ENCODE results near the gene B3GNT8. TPM values are rescaled to one million over a fixed set of nuclear protein-coding genes. Genes with fewer than 3 reads are reported as not detected.
A peak's percentile ranks its signal among the peaks of the same experiment; 100 is the strongest.

Gene B3GNT8
- total and polyA plus RNA-seq, 9 donors: 0.51 to 2.2 (median 1.2) TPM; not detected in 1

DNA sequence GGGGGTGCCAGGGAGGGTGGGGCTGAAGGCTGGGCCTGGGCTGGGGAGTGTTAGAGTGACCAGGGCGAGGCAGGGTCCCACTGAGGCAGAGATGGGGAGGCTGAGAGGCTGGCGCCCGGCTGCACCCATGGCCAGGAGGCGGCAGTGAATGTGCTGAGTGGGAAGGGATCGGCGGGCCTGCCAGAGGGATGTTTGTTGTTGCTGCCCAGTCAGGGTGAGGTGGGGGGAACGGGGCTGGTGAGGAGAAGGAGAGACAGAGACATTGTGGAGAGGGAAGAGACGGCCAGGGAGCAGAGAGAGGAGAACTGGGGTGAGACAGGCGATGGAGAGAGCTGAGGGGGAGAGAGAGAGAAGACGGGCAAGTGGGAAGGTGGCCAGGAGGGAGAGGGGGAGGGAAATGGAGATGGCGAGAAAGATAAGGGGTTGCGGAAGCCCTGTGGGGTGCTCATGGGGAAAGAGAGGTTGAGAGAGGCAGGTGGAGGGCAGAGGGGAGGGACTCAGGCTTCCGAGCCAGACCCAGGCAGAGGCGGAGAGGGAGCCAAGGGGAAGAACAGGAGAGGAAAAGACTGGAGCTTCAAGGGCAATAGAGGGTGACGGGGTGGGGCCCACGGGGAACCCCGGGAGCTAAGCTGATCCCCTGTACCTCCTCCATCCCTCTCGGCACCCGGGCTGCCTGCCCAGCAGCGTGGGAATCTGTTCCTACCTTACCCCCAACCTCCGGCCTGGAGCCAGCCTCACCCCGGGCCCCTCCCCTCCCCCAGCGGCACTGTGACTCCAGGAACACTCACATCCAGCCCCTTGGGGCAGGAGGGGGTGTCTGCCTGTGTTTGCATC is 690 bp upstream of the B3GNT8 start:
- peak overlapping the region; percentile 54 for H3K4me3 ChIP-seq
- intact Hi-C loops (cut with DNase I): no loop called here
- no peaks in the 10 kb centered on the region for H3K9me3 ChIP-seq
- TF ChIP-seq, protein P1, sequence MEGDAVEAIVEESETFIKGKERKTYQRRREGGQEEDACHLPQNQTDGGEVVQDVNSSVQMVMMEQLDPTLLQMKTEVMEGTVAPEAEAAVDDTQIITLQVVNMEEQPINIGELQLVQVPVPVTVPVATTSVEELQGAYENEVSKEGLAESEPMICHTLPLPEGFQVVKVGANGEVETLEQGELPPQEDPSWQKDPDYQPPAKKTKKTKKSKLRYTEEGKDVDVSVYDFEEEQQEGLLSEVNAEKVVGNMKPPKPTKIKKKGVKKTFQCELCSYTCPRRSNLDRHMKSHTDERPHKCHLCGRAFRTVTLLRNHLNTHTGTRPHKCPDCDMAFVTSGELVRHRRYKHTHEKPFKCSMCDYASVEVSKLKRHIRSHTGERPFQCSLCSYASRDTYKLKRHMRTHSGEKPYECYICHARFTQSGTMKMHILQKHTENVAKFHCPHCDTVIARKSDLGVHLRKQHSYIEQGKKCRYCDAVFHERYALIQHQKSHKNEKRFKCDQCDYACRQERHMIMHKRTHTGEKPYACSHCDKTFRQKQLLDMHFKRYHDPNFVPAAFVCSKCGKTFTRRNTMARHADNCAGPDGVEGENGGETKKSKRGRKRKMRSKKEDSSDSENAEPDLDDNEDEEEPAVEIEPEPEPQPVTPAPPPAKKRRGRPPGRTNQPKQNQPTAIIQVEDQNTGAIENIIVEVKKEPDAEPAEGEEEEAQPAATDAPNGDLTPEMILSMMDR (IDR thresholded peaks at IDR 0.05): no peak
- WGBS, 3 donors: 14 to 21% (median 16%) methylated on average over 23 of the region's 23 CpGs
- peak overlapping the region; percentile 22 to 68 for H3K27ac ChIP-seq
- no peaks in the 10 kb centered on the region for H3K27me3 ChIP-seq
- H3K4me1 ChIP-seq (ENCODE audit: insufficient read depth): peaks cover 6% of the 10 kb centered on the region
- peak in 4 of 5 donors; percentile 42 to 63 (median 56) for DNase-seq
- H3K36me3 ChIP-seq: no peaks in the 10 kb centered on the region

DNA sequence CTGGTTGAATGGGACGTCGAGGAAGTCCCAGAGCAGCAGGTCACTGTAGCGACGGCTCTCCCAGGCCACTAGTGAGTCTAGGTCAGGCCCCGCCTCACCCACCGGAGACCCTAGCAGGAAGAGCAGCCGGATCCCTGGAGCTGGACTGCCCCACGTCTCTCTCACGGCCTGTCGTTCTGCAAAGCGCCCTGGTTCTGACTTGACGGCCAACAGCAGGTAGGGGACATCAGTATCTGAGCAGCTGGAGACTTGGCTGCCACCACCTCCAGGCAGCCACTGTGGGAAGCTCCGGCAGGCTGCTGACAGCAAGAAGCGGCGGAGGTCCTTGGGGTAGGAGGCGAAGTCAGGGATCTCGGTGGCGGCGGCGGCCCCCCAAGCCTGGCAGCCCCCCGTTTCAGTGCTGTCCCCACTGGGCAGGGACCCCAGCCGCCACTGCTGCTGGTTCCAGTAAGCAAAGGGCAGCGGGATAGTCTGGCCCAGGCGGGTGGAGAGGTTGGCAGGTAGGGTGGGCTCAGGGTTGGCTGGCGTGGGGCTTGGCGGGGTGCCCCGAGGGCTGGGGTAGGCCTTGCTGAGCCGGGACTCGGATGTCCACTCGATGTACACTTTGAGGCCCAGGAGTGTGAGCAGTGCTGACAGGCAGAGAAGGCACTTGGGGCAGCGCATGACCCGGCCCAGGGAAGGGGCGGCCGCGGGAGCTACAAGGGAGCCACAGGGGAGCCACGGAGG is 895 bp downstream of the B3GNT8 start:
- peaks cover 6% of the 10 kb centered on the region for H3K4me1 ChIP-seq (ENCODE audit: insufficient read depth)
- peak in 4 of 5 donors; percentile 36 to 58 (median 50) for DNase-seq
- no peaks in the 10 kb centered on the region for H3K36me3 ChIP-seq
- intact Hi-C loops (cut with DNase I): no loop called here
- H3K4me3 ChIP-seq: peak overlapping the region; percentile 54
- peak overlapping the region; percentile 22 to 68 for H3K27ac ChIP-seq
- no peaks in the 10 kb centered on the region for H3K9me3 ChIP-seq
- TF ChIP-seq, protein P1 (IDR thresholded peaks at IDR 0.05): no peak
- TF ChIP-seq EP300 (IDR thresholded peaks at IDR 0.05): no peak
- no peak for TF ChIP-seq POLR2A (IDR thresholded peaks at IDR 0.05)
- no peaks in the 10 kb centered on the region for H3K27me3 ChIP-seq
- 82 to 90% (median 83%) methylated on average over 36 of the region's 36 CpGs for whole genome bisulfite sequencing, 3 donors

DNA sequence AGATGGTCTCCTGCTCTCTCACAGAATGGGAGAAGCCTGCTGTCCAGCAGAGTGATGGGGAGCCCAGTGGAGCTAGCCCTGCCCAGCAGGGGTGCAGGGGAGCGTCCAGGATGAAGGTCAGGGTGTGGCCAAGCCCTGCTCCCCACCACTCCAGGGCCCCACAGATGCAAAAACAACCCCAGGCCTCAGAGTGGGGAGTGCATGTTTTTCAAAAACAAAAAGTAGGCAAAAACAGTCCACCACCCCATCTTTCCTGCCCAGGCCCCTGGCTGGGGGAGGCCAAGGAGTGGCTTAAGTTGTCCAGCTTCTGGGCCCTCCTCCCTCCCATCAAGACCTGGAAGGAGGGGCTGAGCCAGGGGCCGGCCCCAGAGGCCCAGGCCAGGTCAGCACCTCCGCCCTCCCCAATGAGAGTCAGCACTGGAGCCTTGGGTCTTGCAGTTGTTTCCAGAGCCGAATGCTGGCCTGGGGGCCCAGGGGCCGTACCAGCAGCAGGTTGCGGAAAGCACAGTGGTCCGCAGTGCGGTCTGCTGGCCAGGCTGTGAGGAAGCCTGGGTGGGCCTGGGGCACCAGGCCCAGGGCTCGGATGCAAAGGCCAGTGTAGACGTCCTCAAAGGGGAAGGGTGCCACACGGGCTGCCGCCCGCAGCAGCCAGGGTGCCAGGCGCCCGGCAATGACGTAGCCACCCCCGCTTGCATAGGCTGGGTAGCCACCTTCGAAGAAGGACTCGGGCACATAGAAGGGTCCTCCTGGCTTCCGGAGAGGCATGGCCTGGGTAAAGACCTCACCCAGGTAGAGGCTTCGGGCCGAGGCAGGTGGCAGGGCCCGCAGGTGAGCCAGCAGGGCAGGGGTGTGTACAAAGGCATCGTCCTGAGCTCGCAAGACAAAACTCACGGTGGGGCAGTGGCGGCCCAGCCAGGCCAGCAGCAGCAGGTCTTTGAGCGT is 1.7 kb downstream of the B3GNT8 start:
- no peak overlapping the region for H3K27ac ChIP-seq
- no peak for DNase-seq
- intact Hi-C loops (cut with DNase I): no loop called here
- no peaks in the 10 kb centered on the region for H3K36me3 ChIP-seq
- H3K9me3 ChIP-seq: no peaks in the 10 kb centered on the region
- no peak for TF ChIP-seq POLR2A (IDR thresholded peaks at IDR 0.05)
- no peak for TF ChIP-seq EP300 (IDR thresholded peaks at IDR 0.05)
- TF ChIP-seq, protein P1 (IDR thresholded peaks at IDR 0.05): no peak
- 92 to 95% (median 92%) methylated on average over 27 to 28 of the region's 28 CpGs for WGBS, 3 donors
- no peak overlapping the region for H3K4me3 ChIP-seq
- H3K27me3 ChIP-seq: no peaks in the 10 kb centered on the region
- peaks cover 6% of the 10 kb centered on the region for H3K4me1 ChIP-seq (ENCODE audit: insufficient read depth)
